HepG2 (cell line): ENCODE data around the gene WWC1. TPM values are rescaled to one million over a fixed set of nuclear protein-coding genes. Genes with fewer than 3 reads are reported as not detected.
A peak's percentile ranks its signal among the peaks of the same experiment; 100 is the strongest.

Source experiments
- ASH2L ChIP-seq: fragments of 300-600, 200-600 bp; sonication (generic); IDR thresholded peaks from 2 replicates; pipeline ENCODE4 v1.7.0; 2017; ENCODE audit warnings: low read depth, mild to moderate bottlenecking, moderate library complexity, mixed read lengths, low read length; ENCODE audit not compliant: insufficient read length
- CEBPB ChIP-seq: IDR thresholded peaks from 2 replicates; pipeline ENCODE4 v1.6.1; 2011; ENCODE audit warnings: low read depth, low read length, improper control_type of control experiment, borderline replicate concordance
- CEBPG ChIP-seq: IDR thresholded peaks from 2 replicates; pipeline ENCODE4 v1.6.1; 2016
- FOXO1 ChIP-seq: sonication (generic); formaldehyde crosslinking; IDR thresholded peaks from 2 replicates; pipeline ENCODE4 v1.4.0; 2020; ENCODE audit warnings: missing genetic modification reagents
- FOXP4 ChIP-seq: sonication (generic); formaldehyde crosslinking; IDR thresholded peaks from 2 replicates; pipeline ENCODE4 v1.4.0; 2020; ENCODE audit warnings: missing genetic modification reagents
- KDM3A ChIP-seq: IDR thresholded peaks from 2 replicates; pipeline ENCODE4 v1.6.1; 2018; ENCODE audit warnings: low read depth, missing compliant biosample characterization
- KLF6 ChIP-seq: IDR thresholded peaks from 2 replicates; pipeline ENCODE4 v1.8.0; 2016; ENCODE audit warnings: missing biosample characterization, missing genetic modification reagents
- MEIS1 ChIP-seq: sonication (generic); formaldehyde crosslinking; IDR thresholded peaks from 2 replicates; pipeline ENCODE4 v1.9.0; 2021; ENCODE audit warnings: mild to moderate bottlenecking, missing genetic modification reagents, moderate library complexity, borderline replicate concordance
- NFE2L1 ChIP-seq: sonication (generic); formaldehyde crosslinking; IDR thresholded peaks from 2 replicates; pipeline ENCODE4 v1.4.0; 2020; ENCODE audit warnings: missing genetic modification reagents, mild to moderate bottlenecking, borderline replicate concordance
- NRL ChIP-seq: sonication (generic); formaldehyde crosslinking; IDR thresholded peaks from 2 replicates; pipeline ENCODE4 v1.5.0; 2020; ENCODE audit warnings: missing genetic modification reagents, mild to moderate bottlenecking, moderate library complexity, borderline replicate concordance
- PHF5A ChIP-seq: IDR thresholded peaks from one replicate; pipeline ENCODE4 v1.6.1; 2018; ENCODE audit warnings: low read depth, missing genetic modification reagents; ENCODE audit not compliant: unreplicated experiment
- PRMT3 ChIP-seq: sonication (generic); formaldehyde crosslinking; IDR thresholded peaks from 2 replicates; pipeline ENCODE4 v1.8.1; 2022; ENCODE audit warnings: low read depth, mild to moderate bottlenecking, moderate library complexity, missing genetic modification reagents, borderline replicate concordance
- SALL1 ChIP-seq: sonication (generic); formaldehyde crosslinking; IDR thresholded peaks from 2 replicates; pipeline ENCODE4 v1.8.0; 2022; ENCODE audit warnings: mild to moderate bottlenecking, missing genetic modification reagents
- SALL2 ChIP-seq: sonication (generic); formaldehyde crosslinking; IDR thresholded peaks from 2 replicates; pipeline ENCODE4 v1.8.1; 2023; ENCODE audit warnings: mild to moderate bottlenecking, missing genetic modification reagents, inconsistent platforms
- SMYD3 ChIP-seq: sonication (generic); formaldehyde crosslinking; IDR thresholded peaks from 2 replicates; pipeline ENCODE4 v1.8.1; 2023; ENCODE audit warnings: mild to moderate bottlenecking, missing genetic modification reagents
- SNAI1 ChIP-seq: sonication (generic); formaldehyde crosslinking; IDR thresholded peaks from 2 replicates; pipeline ENCODE4 v1.5.0; 2020; ENCODE audit warnings: mild to moderate bottlenecking, missing genetic modification reagents, borderline replicate concordance
- SRF ChIP-seq: IDR thresholded peaks from 2 replicates; pipeline ENCODE4 v1.6.1; 2011; ENCODE audit warnings: mild to moderate bottlenecking, low read depth, low read length, moderate library complexity
- ZBTB7A ChIP-seq: sonication (generic); formaldehyde crosslinking; IDR thresholded peaks from 2 replicates; pipeline ENCODE4 v1.8.0; 2022; ENCODE audit warnings: mild to moderate bottlenecking, missing genetic modification reagents
- ZFP36L1 ChIP-seq: sonication (generic); formaldehyde crosslinking; IDR thresholded peaks from 2 replicates; pipeline ENCODE4 v1.8.0; 2022; ENCODE audit warnings: mild to moderate bottlenecking, missing genetic modification reagents, moderate library complexity
- ZKSCAN8 ChIP-seq: IDR thresholded peaks from 2 replicates; pipeline ENCODE4 v1.6.1; 2016; ENCODE audit warnings: borderline replicate concordance, missing genetic modification reagents, missing compliant biosample characterization
- ZNF121 ChIP-seq: sonication (generic); formaldehyde crosslinking; IDR thresholded peaks from 2 replicates; pipeline ENCODE4 v1.5.0; 2020; ENCODE audit warnings: mild to moderate bottlenecking, missing genetic modification reagents
- ZNF143 ChIP-seq: sonication (generic); formaldehyde crosslinking; IDR thresholded peaks from 2 replicates; pipeline ENCODE4 v1.4.0; 2020; ENCODE audit warnings: missing genetic modification reagents
- ZNF253 ChIP-seq: sonication (generic); formaldehyde crosslinking; IDR thresholded peaks from 2 replicates; pipeline ENCODE4 v1.8.0; 2022; ENCODE audit warnings: mild to moderate bottlenecking, missing genetic modification reagents, borderline replicate concordance
- ZNF446 ChIP-seq: sonication (generic); formaldehyde crosslinking; IDR thresholded peaks from 2 replicates; pipeline ENCODE4 v1.5.0; 2020; ENCODE audit warnings: mild to moderate bottlenecking, missing genetic modification reagents
- ZNF660 ChIP-seq: sonication (generic); formaldehyde crosslinking; IDR thresholded peaks from 2 replicates; pipeline ENCODE4 v1.5.1; 2020; ENCODE audit warnings: mild to moderate bottlenecking, low read depth, missing genetic modification reagents, borderline replicate concordance
- ZNF790 ChIP-seq: sonication (generic); formaldehyde crosslinking; IDR thresholded peaks from 2 replicates; pipeline ENCODE4 v1.8.0; 2022; ENCODE audit warnings: missing genetic modification reagents, mild to moderate bottlenecking, borderline replicate concordance
- ZNF841 ChIP-seq: sonication (generic); formaldehyde crosslinking; IDR thresholded peaks from 2 replicates; pipeline ENCODE4 v1.8.1; 2023; ENCODE audit warnings: missing genetic modification reagents, borderline replicate concordance
- ZSCAN25 ChIP-seq: sonication (generic); formaldehyde crosslinking; IDR thresholded peaks from 2 replicates; pipeline ENCODE4 v1.8.0; 2022; ENCODE audit warnings: mild to moderate bottlenecking, missing genetic modification reagents
- polyA plus RNA-seq, 8 experiments: library from polyadenylated mRNA; depleted of rRNA in 3 of 8; stranded (reverse) in 7 of 8; unstranded in 1 of 8; fragments of >200 nt; fragmentation: Illumina TruSeq in 4 of 8; extraction: Trizol in 4 of 8; gene quantifications; 2 replicates each; pipeline versions ENCODE4 v1.2.1 to v1.2.3, GENCODE V29; 2011 to 2016; ENCODE audit warnings: low read depth in 4 of 8, missing spikeins in 1 of 8, mixed read lengths in 1 of 8; ENCODE audit not compliant: insufficient read depth in 1 of 8
- total RNA-seq, 5 experiments: library from RNA; depleted of rRNA; stranded (reverse); fragments of >200 nt; fragmentation: Illumina TruSeq; extraction: Trizol; gene quantifications; 2 replicates each; pipeline ENCODE4 v1.2.3, GENCODE V29; 2016; ENCODE audit warnings: low read depth in 1 of 5
- TF ChIP-seq, protein P1 (sequence below): IDR thresholded peaks from 2 replicates; pipeline ENCODE4 v1.6.1; 2012; ENCODE audit warnings: inconsistent platforms
- TF ChIP-seq, protein P2 (sequence below): sonication (generic); formaldehyde crosslinking; IDR thresholded peaks from 2 replicates; pipeline ENCODE4 v1.8.1; 2022; ENCODE audit warnings: mild to moderate bottlenecking, missing genetic modification reagents

Gene WWC1
- total and polyA plus RNA-seq, 2 of the 13 experiments (the other 11 are each of a cell fraction or from before 2014, with no cell fraction given): 8.3 to 17.9 TPM

DNA sequence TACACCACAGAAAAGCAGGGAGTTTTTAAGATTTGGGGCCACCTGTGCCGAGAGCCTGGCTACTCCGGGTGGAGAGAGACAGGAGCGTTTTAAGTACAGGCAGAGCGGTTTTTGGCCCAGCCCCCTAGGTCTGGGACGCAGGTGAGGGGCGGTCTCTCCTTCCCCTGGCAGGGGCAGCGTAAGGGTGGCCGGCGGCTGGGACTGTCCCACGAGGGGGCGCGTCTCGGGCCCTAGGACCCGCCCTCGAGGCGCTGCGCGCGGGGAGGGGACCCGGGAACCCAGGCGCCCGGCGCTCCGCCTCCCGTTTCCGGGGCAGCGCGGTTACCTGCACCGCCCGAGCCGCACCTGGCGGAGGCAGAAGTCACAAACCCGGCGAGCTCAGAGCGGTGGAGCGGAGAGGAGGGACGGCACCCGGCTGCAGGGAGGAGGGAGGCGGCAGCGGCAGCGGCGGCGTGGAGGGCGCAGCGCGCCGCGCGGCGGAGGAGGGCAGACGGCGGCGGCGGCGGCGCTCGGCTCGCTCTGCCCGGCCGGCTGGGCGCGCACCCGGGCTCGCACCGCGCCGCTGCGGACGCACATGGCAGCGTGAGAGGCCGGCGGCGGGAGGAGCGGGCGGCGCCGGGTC lies at the start of gene WWC1 (continued):
- TF ChIP-seq ZNF253 (CRISPR knock-in tag): no peak
- TF ChIP-seq ZSCAN25 (CRISPR knock-in tag): peak; percentile 56; the same call in 1 of the 2 replicates
- TF ChIP-seq SRF: no peak
- TF ChIP-seq, protein P1, sequence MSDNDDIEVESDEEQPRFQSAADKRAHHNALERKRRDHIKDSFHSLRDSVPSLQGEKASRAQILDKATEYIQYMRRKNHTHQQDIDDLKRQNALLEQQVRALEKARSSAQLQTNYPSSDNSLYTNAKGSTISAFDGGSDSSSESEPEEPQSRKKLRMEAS: peak; percentile 70
- TF ChIP-seq CEBPG: no peak
- TF ChIP-seq ASH2L: no peak
- no peak for TF ChIP-seq FOXO1 (CRISPR knock-in tag)
- TF ChIP-seq NFE2L1 (CRISPR knock-in tag): no peak
- TF ChIP-seq ZNF121 (CRISPR knock-in tag): no peak
- TF ChIP-seq SNAI1 (CRISPR knock-in tag): no peak
- no peak for TF ChIP-seq KDM3A (CRISPR knock-in tag)
- TF ChIP-seq ZNF660 (CRISPR knock-in tag): no peak
- no peak for TF ChIP-seq ZNF790
- TF ChIP-seq ZNF143: no peak
- no peak for TF ChIP-seq SMYD3
- no peak for TF ChIP-seq CEBPB
- TF ChIP-seq ZKSCAN8: no peak
- TF ChIP-seq, protein P2, sequence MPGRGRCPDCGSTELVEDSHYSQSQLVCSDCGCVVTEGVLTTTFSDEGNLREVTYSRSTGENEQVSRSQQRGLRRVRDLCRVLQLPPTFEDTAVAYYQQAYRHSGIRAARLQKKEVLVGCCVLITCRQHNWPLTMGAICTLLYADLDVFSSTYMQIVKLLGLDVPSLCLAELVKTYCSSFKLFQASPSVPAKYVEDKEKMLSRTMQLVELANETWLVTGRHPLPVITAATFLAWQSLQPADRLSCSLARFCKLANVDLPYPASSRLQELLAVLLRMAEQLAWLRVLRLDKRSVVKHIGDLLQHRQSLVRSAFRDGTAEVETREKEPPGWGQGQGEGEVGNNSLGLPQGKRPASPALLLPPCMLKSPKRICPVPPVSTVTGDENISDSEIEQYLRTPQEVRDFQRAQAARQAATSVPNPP: no peak
- TF ChIP-seq FOXP4 (CRISPR knock-in tag): no peak
- no peak for TF ChIP-seq SALL2 (CRISPR knock-in tag)
- TF ChIP-seq KLF6: no peak
- peak; percentile 53; the same call in 1 of the 2 replicates for TF ChIP-seq SALL1
- TF ChIP-seq ZNF841 (CRISPR knock-in tag): no peak
- TF ChIP-seq PRMT3 (CRISPR knock-in tag): no peak; the same call in 1 of the 2 replicates
- TF ChIP-seq ZBTB7A: no peak
- no peak for TF ChIP-seq NRL (CRISPR knock-in tag)
- TF ChIP-seq ZFP36L1 (CRISPR knock-in tag): no peak
- TF ChIP-seq MEIS1 (CRISPR knock-in tag): no peak
- TF ChIP-seq ZNF446 (CRISPR knock-in tag): no peak
- TF ChIP-seq PHF5A (CRISPR knock-in tag): no peak
